ENCODE results near the gene SLC9A9.

DNA sequence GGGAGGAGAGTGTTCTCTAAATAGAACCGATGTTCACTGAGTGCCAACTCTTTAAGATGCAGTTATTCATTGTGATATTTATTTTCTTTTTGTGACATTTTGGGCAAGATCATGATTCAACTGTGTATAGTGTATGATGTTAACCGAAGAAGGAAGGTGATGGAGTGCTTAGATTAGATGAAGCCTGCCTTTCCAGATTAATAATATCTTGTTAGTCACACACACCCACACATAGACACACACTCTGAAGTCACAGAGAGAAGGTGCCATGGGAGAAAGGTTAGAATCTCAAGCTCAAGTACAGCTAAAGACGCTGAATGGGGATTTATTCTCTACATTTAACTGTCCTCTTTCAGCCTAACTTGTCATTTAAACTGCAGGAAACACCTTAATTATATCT is 77.0 kb downstream of the SLC9A9 start:
- TF ChIP-seq, protein P1, sequence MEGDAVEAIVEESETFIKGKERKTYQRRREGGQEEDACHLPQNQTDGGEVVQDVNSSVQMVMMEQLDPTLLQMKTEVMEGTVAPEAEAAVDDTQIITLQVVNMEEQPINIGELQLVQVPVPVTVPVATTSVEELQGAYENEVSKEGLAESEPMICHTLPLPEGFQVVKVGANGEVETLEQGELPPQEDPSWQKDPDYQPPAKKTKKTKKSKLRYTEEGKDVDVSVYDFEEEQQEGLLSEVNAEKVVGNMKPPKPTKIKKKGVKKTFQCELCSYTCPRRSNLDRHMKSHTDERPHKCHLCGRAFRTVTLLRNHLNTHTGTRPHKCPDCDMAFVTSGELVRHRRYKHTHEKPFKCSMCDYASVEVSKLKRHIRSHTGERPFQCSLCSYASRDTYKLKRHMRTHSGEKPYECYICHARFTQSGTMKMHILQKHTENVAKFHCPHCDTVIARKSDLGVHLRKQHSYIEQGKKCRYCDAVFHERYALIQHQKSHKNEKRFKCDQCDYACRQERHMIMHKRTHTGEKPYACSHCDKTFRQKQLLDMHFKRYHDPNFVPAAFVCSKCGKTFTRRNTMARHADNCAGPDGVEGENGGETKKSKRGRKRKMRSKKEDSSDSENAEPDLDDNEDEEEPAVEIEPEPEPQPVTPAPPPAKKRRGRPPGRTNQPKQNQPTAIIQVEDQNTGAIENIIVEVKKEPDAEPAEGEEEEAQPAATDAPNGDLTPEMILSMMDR (IDR thresholded peaks at IDR 0.05), result no peak
- TF ChIP-seq POLR2AphosphoS5 (IDR thresholded peaks at IDR 0.05) (no peak), POLR2A (IDR thresholded peaks at IDR 0.05) (no peak), EP300 (IDR thresholded peaks at IDR 0.05; ENCODE audit: low read depth) (no peak)

All from transverse colon (tissue), 4 donors.